ENCODE results near the gene GOSR1.

GRCh38 chr17:30477774-30478115, 537 bp downstream of the GOSR1 start:
- no peak for TF ChIP-seq EZH2 (IDR thresholded peaks at IDR 0.05; ENCODE audit: low read length, missing control alignments)
- TF ChIP-seq, protein P1, sequence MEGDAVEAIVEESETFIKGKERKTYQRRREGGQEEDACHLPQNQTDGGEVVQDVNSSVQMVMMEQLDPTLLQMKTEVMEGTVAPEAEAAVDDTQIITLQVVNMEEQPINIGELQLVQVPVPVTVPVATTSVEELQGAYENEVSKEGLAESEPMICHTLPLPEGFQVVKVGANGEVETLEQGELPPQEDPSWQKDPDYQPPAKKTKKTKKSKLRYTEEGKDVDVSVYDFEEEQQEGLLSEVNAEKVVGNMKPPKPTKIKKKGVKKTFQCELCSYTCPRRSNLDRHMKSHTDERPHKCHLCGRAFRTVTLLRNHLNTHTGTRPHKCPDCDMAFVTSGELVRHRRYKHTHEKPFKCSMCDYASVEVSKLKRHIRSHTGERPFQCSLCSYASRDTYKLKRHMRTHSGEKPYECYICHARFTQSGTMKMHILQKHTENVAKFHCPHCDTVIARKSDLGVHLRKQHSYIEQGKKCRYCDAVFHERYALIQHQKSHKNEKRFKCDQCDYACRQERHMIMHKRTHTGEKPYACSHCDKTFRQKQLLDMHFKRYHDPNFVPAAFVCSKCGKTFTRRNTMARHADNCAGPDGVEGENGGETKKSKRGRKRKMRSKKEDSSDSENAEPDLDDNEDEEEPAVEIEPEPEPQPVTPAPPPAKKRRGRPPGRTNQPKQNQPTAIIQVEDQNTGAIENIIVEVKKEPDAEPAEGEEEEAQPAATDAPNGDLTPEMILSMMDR (conservative IDR thresholded peaks at IDR 0.05 in 1 of 2, IDR thresholded peaks at IDR 0.05 in 1 of 2; ENCODE audit: low read depth in 1 of 2, low read length in 2 of 2) = no peak

Measured in fibroblast of lung (primary cell).